IPS DF 4.7 (cell line): ENCODE results near the gene MAGEA2.
"Not testable (repeated sequence)": the region's sequence is repeated elsewhere in the genome, so short reads cannot be mapped to it uniquely, and the experiment has no call there.

Experiments used
- DNase-seq: peaks from one replicate; pipeline ENCODE4 v3.0.0-alpha.2; 2013; ENCODE audit warnings: low spot score; ENCODE audit errors: extremely low read depth

MAGEA2 gene, protein sequence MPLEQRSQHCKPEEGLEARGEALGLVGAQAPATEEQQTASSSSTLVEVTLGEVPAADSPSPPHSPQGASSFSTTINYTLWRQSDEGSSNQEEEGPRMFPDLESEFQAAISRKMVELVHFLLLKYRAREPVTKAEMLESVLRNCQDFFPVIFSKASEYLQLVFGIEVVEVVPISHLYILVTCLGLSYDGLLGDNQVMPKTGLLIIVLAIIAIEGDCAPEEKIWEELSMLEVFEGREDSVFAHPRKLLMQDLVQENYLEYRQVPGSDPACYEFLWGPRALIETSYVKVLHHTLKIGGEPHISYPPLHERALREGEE

DNA sequence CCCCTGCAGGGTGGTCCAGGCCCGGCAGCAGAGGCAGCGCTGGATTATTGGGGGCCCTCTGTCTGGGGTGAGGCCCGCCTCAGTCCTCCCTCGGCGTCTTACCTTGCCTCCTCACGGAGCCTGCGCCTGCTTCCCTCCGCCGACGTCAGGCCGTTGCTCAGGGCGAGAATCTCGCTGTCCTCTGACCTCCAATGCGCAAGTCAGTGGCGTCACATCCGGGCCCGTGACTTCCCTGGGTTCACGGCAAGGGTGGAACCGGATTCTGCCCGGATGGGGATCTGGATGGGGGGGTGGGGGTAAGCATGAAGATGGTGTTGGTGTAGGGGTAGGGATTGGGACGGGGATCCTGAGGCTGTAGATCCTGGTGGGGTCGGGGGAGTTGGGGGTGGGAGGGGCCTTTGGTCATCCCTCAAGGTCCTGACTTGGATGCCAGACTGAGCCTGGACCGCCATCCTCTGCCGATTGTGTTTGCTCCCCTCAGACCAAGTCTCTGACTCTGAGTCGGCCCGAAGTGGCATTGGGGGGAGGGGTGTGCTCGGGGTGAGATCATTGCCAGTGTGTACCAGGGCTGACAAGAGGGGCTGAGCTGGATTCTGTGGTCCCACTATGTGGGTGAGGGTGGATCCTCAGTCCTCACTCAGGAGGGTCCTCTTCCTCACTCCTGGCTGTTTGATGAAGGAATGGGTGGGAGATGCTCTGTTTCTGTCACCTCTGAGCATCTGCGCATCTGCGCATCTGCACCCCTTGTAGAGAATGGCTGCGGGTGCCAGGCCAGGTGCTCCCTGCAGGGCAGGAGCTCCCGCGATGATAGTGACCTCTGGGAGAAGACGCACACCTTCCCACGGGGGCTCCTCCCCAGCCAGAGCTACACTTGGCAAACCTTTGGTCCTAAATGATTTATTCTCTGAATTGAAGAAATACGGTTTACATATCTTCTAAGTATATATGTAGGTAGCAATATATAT lies at the start of gene MAGEA2:
TSS of gene MAGEA2 (minus strand) at position 157 of the 965 bp plus-strand sequence. CDS start 2,479 bp downstream, outside the sequence.
- DNase-seq: not testable (repeated sequence)

DNA sequence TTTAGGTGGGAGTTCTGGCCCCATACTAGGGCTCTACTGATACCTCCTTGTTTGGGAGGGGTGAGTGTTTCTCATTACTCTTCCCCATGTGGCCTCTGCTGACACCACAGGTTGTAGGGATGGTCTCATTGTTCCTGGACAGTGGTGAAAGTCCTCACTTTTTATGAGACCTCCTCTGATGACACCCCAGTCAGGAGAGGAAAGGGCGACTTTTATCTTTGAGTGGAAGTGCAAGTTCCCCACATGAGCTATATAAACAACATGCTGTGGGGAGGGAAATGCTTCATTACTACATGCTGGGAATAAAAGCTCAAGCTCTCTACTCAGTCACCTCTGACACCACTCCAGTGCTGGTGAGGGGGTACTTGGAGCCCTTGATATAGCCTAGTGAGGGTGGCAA lies 45.3 kb upstream of the MAGEA2 start:
- DNase-seq: no peak

DNA sequence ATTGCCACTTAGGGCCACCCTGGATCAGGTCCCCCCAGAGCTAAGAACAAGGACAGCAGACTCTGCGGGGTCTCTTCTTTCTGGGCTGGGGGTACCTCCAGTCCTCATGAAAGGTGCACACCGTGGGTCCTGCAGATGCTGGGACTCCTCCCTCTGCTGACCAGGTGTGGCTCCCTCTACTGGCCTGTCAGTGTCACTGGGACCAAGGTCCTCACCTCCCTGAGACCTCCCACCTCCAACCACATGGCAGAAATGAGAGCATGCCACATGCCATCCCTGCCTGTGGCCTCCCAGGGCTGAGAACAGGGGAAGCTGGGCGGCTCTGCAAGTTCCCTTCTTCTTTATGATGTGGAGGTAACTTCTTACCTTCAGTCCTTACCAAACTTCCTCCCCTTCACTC lies 33.4 kb upstream of the MAGEA2 start:
- DNase-seq: not testable (repeated sequence)

DNA sequence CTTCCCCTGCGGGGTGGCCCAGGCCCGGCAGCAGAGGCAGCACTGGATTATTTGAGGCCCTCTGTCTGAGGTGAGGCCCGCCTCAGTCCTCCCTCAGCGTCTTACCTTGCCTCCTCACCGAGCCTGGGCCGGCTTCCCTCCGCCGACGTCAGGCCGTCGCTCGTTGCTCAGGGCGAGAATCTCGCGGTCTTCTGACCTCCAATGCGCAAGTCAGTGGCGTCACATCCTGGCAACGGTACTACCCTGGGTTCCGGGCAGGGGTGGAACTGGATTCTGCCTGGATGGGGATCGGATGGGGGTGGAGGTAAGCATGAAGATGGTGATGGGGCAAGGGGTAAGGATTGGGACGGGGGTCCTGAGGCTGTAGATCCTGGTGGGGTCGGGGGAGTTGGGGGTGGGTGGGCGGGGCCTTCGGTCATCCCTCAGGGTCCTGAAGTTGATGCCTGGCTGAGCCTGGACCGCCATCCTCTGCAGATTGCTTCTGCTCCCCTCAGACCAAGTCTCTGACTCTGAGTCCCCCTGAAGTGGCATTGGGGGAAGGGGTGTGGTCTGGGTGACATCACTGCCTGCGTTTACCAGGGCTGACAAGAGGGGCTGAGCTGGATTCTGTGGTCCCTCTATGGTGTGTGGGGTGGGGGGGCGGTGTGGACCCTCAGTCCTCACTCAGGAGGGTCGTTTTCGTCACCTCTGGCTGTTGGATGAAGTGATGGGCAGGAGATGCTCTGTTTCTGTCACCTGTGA lies 16.1 kb upstream of the MAGEA2 start, which contains the start of gene MAGEA6:
TSS of gene MAGEA6 (minus strand) at position 141 of the 741 bp plus-strand sequence. CDS start 2,039 bp downstream, outside the sequence.
- not testable (repeated sequence) for DNase-seq

DNA sequence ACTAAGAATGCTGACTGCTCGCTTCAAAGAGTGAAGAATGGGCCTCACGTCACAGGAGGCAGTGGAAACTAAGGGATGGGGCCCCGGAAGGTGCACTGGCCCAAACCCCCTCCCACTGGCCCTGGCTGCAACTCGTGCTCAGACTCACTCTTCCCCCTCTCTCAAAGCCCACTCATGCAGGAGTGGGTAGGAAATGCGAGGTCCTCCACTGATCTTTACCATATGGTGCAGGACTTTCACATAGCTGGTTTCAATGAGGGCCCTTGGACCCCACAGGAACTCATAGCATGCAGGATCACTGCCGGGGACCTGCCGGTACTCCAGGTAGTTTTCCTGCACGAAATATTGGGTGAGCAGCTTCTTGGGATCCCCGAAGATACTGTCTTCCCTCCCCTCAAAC lies 12.9 kb upstream of the MAGEA2 start:
- DNase-seq: not testable (repeated sequence)

DNA sequence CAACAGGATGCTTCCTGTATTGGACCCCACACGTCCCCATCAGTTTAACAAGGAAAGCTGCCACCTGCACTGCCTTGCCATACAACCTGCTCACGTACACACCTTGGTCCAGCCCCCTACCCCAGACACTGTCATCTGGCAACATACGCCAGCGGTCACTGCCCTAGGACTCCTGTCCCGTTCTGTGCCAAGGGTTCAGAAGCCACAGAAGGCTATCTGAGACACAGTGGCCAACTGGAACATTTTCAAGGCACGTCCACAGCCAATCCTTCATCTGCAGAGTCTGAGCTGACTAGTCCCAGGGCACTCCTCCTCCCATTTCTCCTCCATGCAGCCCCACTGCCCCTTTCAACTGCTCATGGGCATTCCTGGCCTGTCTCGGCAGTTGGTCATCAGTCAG lies 7.9 kb upstream of the MAGEA2 start:
- not testable (repeated sequence) for DNase-seq

DNA sequence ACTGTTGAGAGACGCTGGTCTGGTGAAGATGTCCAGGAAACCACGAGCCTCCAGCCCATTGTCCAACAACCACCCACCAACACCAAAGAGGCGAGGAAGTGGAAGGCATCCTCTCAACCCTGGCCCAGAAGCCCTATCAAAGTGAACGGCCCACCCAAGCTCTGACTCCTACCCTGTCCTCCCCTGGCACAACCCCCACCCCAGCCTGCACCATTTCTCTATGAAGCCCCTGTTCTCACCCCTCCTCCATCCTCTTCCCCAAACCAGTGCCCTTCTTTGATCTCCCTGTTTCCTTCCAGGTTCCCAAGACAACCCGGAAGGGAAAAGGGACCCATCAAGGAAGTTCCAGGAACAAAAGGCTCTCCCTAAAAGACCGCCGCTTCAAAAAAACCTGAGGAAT lies 5.9 kb upstream of the MAGEA2 start:
- DNase-seq: not testable (repeated sequence)

DNA sequence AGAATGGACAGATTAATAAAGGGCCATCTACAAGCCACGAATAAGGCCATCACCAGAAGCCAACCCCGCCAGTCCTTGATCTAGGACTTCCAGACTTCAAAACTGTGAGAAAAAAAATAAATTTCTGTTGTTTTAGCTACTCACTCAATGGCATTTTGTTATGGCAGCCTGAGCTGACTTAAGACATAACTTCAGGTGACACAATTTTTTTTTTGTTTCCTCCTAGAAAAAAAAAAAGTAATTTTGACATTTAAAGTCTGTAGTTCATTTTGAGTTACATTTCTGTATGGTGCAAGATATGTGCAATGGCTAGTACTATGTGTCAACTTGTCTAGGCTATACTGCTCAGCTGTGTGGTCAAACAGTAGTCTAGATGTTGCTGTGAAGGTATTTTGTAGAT lies 5.3 kb upstream of the MAGEA2 start, which contains the start of gene CSAG3:
TSS of gene CSAG3 (plus strand) at position 301 of the 400 bp plus-strand sequence.
- not testable (repeated sequence) for DNase-seq

DNA sequence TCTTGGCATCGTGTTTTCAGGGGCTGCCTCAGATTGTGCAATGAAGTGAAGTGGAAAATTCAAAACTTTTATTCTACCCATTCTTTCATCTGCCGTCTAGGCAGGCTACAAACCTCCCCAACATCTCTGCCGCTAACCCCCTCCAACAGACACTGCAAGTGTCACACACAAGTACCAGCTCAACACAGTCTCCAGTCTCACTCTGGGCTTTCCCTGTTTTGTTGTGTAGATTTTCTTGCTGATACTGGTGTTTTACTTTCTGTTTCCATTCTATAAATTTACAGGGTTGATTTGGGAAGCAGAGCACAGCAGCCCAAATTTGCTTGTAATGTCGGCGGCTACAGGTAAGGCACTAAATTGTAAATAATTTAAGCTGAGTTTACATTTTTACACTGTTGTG lies 1.2 kb upstream of the MAGEA2 start:
- DNase-seq: not testable (repeated sequence)

DNA sequence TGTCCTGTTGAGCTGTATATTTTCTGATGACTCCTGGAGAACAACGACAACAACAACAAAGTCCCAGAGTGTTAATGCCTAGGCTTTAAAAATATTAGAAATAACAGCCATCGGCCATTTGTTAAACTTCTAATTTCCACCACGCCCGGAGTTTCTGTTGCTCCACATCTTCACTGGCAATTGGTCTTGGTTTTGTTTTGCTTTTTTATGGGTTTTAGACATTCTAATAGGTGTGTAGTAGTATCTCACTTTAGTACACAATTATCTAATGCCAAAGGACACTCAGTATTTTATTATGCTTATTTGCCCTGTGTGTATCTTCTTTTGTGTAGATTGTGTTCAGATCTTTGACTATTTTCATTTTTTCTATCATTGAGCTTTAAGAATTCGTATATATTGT lies 15.1 kb downstream of the MAGEA2 start:
- no peak for DNase-seq

DNA sequence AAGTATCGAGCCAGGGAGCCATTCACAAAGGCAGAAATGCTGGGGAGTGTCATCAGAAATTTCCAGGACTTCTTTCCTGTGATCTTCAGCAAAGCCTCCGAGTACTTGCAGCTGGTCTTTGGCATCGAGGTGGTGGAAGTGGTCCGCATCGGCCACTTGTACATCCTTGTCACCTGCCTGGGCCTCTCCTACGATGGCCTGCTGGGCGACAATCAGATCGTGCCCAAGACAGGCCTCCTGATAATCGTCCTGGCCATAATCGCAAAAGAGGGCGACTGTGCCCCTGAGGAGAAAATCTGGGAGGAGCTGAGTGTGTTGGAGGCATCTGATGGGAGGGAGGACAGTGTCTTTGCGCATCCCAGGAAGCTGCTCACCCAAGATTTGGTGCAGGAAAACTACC lies 17.1 kb downstream of the MAGEA2 start:
- not testable (repeated sequence) for DNase-seq

DNA sequence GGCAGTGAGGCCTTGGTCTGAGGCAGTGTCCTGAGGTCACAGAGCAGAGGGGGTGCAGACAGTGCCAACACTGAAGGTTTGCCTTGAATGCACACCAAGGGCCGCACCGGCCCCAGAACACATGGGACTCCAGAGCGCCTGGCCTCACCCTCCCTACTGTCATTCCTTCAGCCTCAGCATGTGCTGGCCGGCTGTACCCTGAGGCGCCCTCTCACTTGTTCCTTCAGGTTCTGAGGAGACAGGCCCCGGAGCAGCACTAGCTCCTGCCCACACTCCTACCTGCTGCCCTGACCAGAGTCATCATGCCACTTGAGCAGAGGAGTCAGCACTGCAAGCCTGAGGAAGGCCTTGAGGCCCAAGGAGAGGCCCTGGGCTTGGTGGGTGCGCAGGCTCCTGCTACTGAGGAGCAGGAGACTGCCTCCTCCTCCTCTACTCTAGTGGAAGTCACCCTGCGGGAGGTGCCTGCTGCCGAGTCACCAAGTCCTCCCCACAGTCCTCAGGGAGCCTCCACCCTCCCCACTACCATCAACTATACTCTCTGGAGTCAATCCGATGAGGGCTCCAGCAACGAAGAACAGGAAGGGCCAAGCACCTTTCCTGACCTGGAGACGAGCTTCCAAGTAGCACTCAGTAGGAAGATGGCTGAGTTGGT lies 17.7 kb downstream of the MAGEA2 start:
- DNase-seq: no peak

DNA sequence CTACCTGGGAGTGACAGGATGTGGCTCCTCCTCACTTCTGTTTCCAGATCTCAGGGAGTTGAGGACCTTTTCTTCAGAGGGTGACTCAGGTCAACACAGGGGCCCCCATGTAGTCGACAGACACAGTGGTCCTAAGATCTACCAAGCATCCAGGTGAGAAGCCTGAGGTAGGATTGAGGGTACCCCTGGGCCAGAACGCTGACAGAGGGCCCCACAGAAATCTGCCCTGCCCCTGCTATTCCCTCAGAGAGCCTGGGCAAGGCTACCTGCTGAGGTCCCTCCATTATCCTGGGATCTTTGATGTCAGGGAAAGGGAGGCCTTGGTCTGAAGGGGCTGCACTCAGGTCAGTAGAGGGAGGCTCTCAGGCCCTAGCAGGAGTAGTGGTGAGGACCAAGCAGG lies 18.5 kb downstream of the MAGEA2 start:
- DNase-seq: no peak

DNA sequence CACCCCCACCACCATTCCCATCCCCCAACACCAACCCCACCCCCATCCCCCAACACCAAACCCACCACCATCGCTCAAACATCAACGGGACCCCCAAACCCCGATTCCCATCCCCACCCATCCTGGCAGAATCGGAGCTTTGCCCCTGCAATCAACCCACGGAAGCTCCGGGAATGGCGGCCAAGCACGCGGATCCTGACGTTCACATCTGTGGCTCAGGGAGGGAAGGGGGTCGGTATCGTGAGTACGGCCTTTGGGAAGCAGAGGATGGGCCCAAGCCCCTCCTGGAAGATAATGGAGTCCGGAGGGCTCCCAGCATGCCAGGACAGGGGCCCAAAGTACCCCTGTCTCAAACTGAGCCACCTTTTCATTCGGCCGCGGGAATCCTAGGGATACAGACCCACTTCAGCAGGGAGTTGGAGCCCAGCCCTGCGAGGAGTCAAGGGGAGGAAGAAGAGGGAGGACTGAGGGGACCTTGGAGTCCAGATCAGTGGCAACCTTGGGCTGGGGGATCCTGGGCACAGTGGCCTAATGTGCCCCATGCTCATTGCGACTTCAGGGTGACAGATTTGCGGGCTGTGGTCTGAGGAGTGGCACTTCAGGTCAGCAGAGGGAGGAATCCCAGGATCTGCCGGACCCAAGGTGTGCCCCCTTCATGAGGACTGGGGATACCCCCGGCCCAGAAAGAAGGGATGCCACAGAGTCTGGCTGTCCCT lies 19.3 kb downstream of the MAGEA2 start:
- not testable (repeated sequence) for DNase-seq

DNA sequence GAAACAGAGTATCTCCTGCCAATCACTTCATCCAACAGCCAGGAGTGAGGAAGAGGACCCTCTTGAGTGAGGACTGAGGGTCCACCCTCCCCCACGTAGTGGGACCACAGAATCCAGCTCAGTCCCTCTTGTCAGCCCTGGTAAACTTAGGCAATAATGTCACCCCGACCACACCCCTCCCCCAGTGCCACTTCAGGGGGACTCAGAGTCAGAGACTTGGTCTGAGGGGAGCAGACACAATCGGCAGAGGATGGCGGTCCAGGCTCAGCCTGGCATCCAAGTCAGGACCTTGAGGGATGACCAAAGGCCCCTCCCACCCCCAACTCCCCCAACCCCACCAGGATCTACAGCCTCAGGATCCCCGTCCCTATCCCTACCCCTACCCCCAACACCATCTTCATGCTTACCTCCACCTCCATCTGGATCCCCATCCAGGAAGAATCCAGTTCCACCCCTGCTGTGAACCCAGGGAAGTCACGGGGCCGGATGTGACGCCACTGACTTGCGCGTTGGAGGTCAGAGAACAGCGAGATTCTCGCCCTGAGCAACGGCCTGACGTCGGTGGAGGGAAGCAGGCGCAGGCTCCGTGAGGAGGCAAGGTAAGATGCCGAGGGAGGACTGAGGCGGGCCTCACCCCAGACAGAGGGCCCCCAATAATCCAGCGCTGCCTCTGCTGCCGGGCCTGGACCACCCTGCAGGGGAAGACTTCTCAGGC lies 20.2 kb downstream of the MAGEA2 start, which contains the start of the genes CSAG1 and MAGEA12:
TSS of gene CSAG1 (minus strand) at position 461 of the 715 bp plus-strand sequence. CDS start 1,261 bp downstream, outside the sequence.
TSS of gene MAGEA12 (plus strand) at position 497 of the 715 bp plus-strand sequence. CDS start 2,405 bp downstream, outside the sequence.
- DNase-seq: no peak

DNA sequence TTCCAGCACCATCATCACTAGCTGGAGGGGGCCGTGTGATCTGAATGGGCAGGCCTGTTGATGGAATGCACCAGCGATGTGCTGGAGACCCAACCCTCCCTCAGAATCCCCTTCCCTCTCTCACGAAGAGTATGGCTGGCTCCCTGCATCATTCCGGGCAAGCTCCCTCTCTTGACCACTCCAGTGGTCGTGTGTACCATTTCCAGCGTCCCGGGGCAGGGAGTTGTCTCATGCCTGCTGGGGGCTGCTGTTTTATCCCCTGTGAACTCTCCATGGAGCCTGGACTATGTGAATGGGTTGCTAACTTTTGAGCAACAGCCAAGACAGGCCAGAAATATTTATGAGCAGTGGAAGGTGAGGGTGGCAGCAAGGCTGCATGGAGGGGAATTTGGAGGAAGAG lies 28.2 kb downstream of the MAGEA2 start:
- DNase-seq: no peak

DNA sequence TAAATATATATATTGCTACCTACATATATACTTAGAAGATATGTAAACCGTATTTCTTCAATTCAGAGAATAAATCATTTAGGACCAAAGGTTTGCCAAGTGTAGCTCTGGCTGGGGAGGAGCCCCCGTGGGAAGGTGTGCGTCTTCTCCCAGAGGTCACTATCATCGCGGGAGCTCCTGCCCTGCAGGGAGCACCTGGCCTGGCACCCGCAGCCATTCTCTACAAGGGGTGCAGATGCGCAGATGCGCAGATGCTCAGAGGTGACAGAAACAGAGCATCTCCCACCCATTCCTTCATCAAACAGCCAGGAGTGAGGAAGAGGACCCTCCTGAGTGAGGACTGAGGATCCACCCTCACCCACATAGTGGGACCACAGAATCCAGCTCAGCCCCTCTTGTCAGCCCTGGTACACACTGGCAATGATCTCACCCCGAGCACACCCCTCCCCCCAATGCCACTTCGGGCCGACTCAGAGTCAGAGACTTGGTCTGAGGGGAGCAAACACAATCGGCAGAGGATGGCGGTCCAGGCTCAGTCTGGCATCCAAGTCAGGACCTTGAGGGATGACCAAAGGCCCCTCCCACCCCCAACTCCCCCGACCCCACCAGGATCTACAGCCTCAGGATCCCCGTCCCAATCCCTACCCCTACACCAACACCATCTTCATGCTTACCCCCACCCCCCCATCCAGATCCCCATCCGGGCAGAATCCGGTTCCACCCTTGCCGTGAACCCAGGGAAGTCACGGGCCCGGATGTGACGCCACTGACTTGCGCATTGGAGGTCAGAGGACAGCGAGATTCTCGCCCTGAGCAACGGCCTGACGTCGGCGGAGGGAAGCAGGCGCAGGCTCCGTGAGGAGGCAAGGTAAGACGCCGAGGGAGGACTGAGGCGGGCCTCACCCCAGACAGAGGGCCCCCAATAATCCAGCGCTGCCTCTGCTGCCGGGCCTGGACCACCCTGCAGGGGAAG lies 39.5 kb downstream of the MAGEA2 start, which contains the start of gene MAGEA2B:
TSS of gene MAGEA2B (plus strand) at position 814 of the 973 bp plus-strand sequence. CDS start 2,479 bp downstream, outside the sequence.
- not testable (repeated sequence) for DNase-seq

DNA sequence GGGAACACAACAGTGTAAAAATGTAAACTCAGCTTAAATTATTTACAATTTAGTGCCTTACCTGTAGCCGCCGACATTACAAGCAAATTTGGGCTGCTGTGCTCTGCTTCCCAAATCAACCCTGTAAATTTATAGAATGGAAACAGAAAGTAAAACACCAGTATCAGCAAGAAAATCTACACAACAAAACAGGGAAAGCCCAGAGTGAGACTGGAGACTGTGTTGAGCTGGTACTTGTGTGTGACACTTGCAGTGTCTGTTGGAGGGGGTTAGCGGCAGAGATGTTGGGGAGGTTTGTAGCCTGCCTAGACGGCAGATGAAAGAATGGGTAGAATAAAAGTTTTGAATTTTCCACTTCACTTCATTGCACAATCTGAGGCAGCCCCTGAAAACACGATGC lies 40.4 kb downstream of the MAGEA2 start:
- not testable (repeated sequence) for DNase-seq
